Measurements from ENCODE around the gene MYBBP1A.

GRCh38 chr17:4599505-4600281, 44.5 kb upstream of the MYBBP1A start:
- TF ChIP-seq EZH2 (IDR thresholded peaks at IDR 0.05; ENCODE audit: insufficient read depth, poor library complexity, severe bottlenecking) (no peak), EZH2phosphoT487 (IDR thresholded peaks at IDR 0.05; ENCODE audit: insufficient read depth, low read depth) (no peak)

All from GM23248 (cell line).